Neural cell (in vitro differentiated cells): ENCODE results near the gene CCDC172. TPM values are rescaled to one million over a fixed set of nuclear protein-coding genes. Genes with fewer than 3 reads are reported as not detected.

Experiments used
- H2AFZ ChIP-seq: fragments of 200-600, 300-800 bp; sonication (generic), shearing (Covaris generic); 2 replicates; pipeline ENCODE4 v1.6.0; 2014; ENCODE audit warnings: low read depth, mild to moderate bottlenecking, antibody characterized with exemption, low read length, moderate library complexity
- H3F3A ChIP-seq: fragments of 200-600 bp; shearing (Covaris generic); 2 replicates; pipeline ENCODE4 v1.6.1; 2016; ENCODE audit warnings: mild to moderate bottlenecking, moderate library complexity, mixed read lengths, antibody characterized with exemption, low read length; ENCODE audit not compliant: insufficient read depth, poor library complexity, severe bottlenecking
- H3K27ac ChIP-seq: fragments of 200-600, 300-800 bp; sonication (generic), shearing (Covaris generic); 2 replicates; pipeline ENCODE4 v1.5.1; 2014; ENCODE audit warnings: mild to moderate bottlenecking, low read length, moderate library complexity
- H3K27me3 ChIP-seq: fragments of 300-800, 200-600 bp; sonication (generic), shearing (Covaris generic); 2 replicates; pipeline ENCODE4 v1.6.0; 2014; ENCODE audit warnings: mild to moderate bottlenecking, low read depth, low read length, moderate library complexity; ENCODE audit not compliant: insufficient read depth
- H3K36me3 ChIP-seq: fragments of 300-800, 200-600 bp; sonication (generic), shearing (Covaris generic); 2 replicates; pipeline ENCODE4 v1.5.1; 2014; ENCODE audit warnings: mild to moderate bottlenecking, antibody characterized with exemption, low read length, moderate library complexity; ENCODE audit not compliant: insufficient read depth
- H3K4me2 ChIP-seq: fragments of 300-800, 200-600 bp; sonication (generic), shearing (Covaris generic); 2 replicates; pipeline ENCODE4 v1.6.0; 2014; ENCODE audit warnings: mild to moderate bottlenecking, low read length
- H3K4me3 ChIP-seq: fragments of 300-800, 200-600 bp; sonication (generic), shearing (Covaris generic); 2 replicates; pipeline ENCODE4 v1.5.1; 2014; ENCODE audit warnings: mild to moderate bottlenecking, low read length, moderate library complexity
- H3K79me2 ChIP-seq: fragments of 200-600 bp; shearing (Covaris generic); replicated peaks from 2 replicates; pipeline ENCODE4 v1.6.0; 2014; ENCODE audit warnings: mild to moderate bottlenecking, low read length, moderate library complexity; ENCODE audit not compliant: insufficient read depth
- H3K9ac ChIP-seq: fragments of 300-800, 200-600 bp; sonication (generic), shearing (Covaris generic); 2 replicates; pipeline ENCODE4 v1.6.1; 2016; ENCODE audit warnings: mild to moderate bottlenecking, low read length, mixed read lengths
- H3K9me2 ChIP-seq: fragments of 200-600 bp; shearing (Covaris generic); 2 replicates; pipeline ENCODE4 v1.6.1; 2016; ENCODE audit warnings: mild to moderate bottlenecking, low read length, mixed read lengths; ENCODE audit not compliant: insufficient read depth
- H3K9me3 ChIP-seq: fragments of 200-600, 300-800 bp; sonication (generic), shearing (Covaris generic); 2 replicates; pipeline ENCODE4 v1.6.1; 2016; ENCODE audit warnings: mild to moderate bottlenecking, mixed run types, low read length, moderate library complexity, mixed read lengths
- H4K20me1 ChIP-seq: fragments of 200-600 bp; shearing (Covaris generic); 2 replicates; pipeline ENCODE4 v1.6.1; 2016; ENCODE audit warnings: mild to moderate bottlenecking, mixed run types; ENCODE audit not compliant: insufficient read depth
- EP300 ChIP-seq: fragments of 450-650 bp; conservative IDR thresholded peaks from 2 replicates; pipeline ENCODE4 v1.6.1; 2014; ENCODE audit warnings: antibody characterized with exemption, mild to moderate bottlenecking, moderate library complexity; ENCODE audit not compliant: poor library complexity, severe bottlenecking
- EZH2 ChIP-seq: fragments of 200-600, 300-800 bp; shearing (Covaris generic), sonication (generic); IDR thresholded peaks from 2 replicates; pipeline ENCODE4 v1.6.1; 2014; ENCODE audit warnings: antibody characterized with exemption, low read length, borderline replicate concordance, mild to moderate bottlenecking; ENCODE audit not compliant: insufficient read depth, poor library complexity, severe bottlenecking
- MXI1 ChIP-seq: fragments of 450-650 bp; conservative IDR thresholded peaks from 2 replicates; pipeline ENCODE4 v1.6.1; 2014; ENCODE audit warnings: antibody characterized with exemption, mild to moderate bottlenecking; ENCODE audit not compliant: poor library complexity, severe bottlenecking
- POLR2AphosphoS5 ChIP-seq: IDR thresholded peaks from 2 replicates; pipeline ENCODE4 v1.6.1; 2012
- RAD21 ChIP-seq: fragments of 450-650 bp; conservative IDR thresholded peaks from 2 replicates; pipeline ENCODE4 v1.6.1; 2014; ENCODE audit warnings: antibody characterized with exemption, mild to moderate bottlenecking, moderate library complexity
- REST ChIP-seq: IDR thresholded peaks from 2 replicates; pipeline ENCODE4 v1.6.1; 2012; ENCODE audit warnings: borderline replicate concordance
- SMC3 ChIP-seq: fragments of 450-650 bp; conservative IDR thresholded peaks from 2 replicates; pipeline ENCODE4 v1.6.1; 2014; ENCODE audit warnings: antibody characterized with exemption, mild to moderate bottlenecking, moderate library complexity; ENCODE audit not compliant: poor library complexity
- TAF1 ChIP-seq: IDR thresholded peaks from 2 replicates; pipeline ENCODE4 v1.6.1; 2012; ENCODE audit warnings: low read depth
- polyA plus RNA-seq: library from polyadenylated mRNA; depleted of rRNA; stranded (reverse); fragments of >200 nt; gene quantifications from 2 replicates; pipeline ENCODE4 v1.2.3, GENCODE V29; 2014
- TF ChIP-seq, protein P1 (sequence below): fragments of 450-650 bp; IDR thresholded peaks from 2 replicates; pipeline ENCODE4 v1.5.1; 2014; ENCODE audit warnings: antibody characterized with exemption, mild to moderate bottlenecking, moderate library complexity; ENCODE audit not compliant: poor library complexity, severe bottlenecking

Gene CCDC172
- polyA plus RNA-seq, 1 donor from 2014 or later = not detected

- Histone ChIP-seq H3K36me3 (no peaks in the 10 kb centered on the region), H3K4me2 (no peak overlapping the region), H4K20me1 (no peaks in the 10 kb centered on the region), H3K27me3 (no peaks in the 10 kb centered on the region), H2AFZ (no peak overlapping the region), H3K9me2 (no peaks in the 10 kb centered on the region), H3K9ac (no peak overlapping the region), H3F3A (no peaks in the 10 kb centered on the region), H3K27ac (no peak overlapping the region), H3K79me2 (no peaks in the 10 kb centered on the region), H3K9me3 (no peaks in the 10 kb centered on the region), H3K4me3 (no peak overlapping the region)
- no peak for TF ChIP-seq EP300
- no peak for TF ChIP-seq EZH2
- TF ChIP-seq POLR2AphosphoS5 = no peak
- TF ChIP-seq, protein P1, sequence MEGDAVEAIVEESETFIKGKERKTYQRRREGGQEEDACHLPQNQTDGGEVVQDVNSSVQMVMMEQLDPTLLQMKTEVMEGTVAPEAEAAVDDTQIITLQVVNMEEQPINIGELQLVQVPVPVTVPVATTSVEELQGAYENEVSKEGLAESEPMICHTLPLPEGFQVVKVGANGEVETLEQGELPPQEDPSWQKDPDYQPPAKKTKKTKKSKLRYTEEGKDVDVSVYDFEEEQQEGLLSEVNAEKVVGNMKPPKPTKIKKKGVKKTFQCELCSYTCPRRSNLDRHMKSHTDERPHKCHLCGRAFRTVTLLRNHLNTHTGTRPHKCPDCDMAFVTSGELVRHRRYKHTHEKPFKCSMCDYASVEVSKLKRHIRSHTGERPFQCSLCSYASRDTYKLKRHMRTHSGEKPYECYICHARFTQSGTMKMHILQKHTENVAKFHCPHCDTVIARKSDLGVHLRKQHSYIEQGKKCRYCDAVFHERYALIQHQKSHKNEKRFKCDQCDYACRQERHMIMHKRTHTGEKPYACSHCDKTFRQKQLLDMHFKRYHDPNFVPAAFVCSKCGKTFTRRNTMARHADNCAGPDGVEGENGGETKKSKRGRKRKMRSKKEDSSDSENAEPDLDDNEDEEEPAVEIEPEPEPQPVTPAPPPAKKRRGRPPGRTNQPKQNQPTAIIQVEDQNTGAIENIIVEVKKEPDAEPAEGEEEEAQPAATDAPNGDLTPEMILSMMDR = no peak
These were observed 13.2 kb upstream of the CCDC172 start for GRCh38 chr10:116311016-116311415.

DNA sequence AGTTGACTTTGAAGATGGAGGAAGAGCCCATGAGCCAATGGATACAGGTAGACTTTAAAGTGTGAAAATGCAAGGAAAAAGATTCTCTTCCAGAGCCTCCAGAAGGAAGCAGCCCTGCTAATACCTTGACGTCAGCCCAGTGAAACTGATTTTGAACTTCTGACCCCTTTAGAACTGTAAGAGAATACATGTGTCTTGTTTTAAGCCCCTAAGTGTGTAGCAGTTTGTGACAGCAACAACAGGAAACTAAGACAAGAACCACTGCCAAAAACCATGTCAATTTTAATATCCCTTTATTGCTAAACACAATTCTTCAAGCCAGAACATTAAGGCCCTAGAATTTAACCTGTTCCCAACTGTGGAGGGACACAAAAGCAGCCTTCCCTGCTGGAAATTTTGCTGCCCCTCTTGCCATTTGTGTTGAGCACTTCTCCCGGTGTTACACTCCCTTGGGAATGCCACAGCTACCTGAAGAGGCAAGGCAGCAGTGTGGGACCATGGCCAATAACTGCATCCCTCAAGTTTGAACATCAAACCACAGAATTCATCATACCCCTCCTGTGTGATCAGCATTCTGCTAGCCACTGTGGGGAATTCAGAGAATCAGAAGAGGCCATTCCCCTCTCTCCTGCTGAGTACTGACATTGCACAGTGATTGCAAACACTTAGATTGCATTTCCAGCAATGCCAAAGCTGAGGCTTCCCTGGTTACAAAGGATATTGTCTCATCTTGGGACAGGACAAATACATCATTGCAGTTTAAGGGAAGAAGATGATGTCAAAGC is 12.3 kb upstream of the CCDC172 start:
- H3K9ac ChIP-seq = no peak overlapping the region
- H3K36me3 ChIP-seq = no peaks in the 10 kb centered on the region
- H3K9me3 ChIP-seq = no peaks in the 10 kb centered on the region
- no peaks in the 10 kb centered on the region for H3K79me2 ChIP-seq
- H3F3A ChIP-seq = no peaks in the 10 kb centered on the region
- H3K4me2 ChIP-seq = no peak overlapping the region
- TF ChIP-seq TAF1 = no peak
- TF ChIP-seq REST = no peak
- TF ChIP-seq EP300 = no peak
- no peak for TF ChIP-seq SMC3
- TF ChIP-seq, protein P1 = no peak
- TF ChIP-seq RAD21 = no peak
- no peak for TF ChIP-seq POLR2AphosphoS5
- no peak for TF ChIP-seq MXI1
- TF ChIP-seq EZH2 = no peak
- H4K20me1 ChIP-seq = no peaks in the 10 kb centered on the region
- H3K27me3 ChIP-seq = no peaks in the 10 kb centered on the region
- no peak overlapping the region for H2AFZ ChIP-seq
- H3K27ac ChIP-seq = no peak overlapping the region
- H3K4me3 ChIP-seq = no peak overlapping the region
- no peaks in the 10 kb centered on the region for H3K9me2 ChIP-seq
